GM19023 (cell line): ENCODE results near the gene FAM184B.

Experiments used
- ATAC-seq: cut with Tn5 transposase; IDR thresholded peaks from one replicate; pipeline ENCODE4 v1.9.1; 2021; ENCODE audit warnings: mild to moderate bottlenecking, moderate library complexity; ENCODE audit not compliant: unreplicated experiment

The FAM184B gene

GRCh38 chr4:17646693-17647092 lies 134.7 kb downstream of the FAM184B start:
- no peak for ATAC-seq

GRCh38 chr4:17642398-17642783 lies 139.0 kb downstream of the FAM184B start:
- ATAC-seq = no peak

GRCh38 chr4:17639136-17639535 lies 142.3 kb downstream of the FAM184B start:
- no peak for ATAC-seq

- ATAC-seq = peak; percentile 87
Observed at GRCh38 chr4:17636696-17637622, 144.5 kb downstream of the FAM184B start.

GRCh38 chr4:17636341-17636695 lies 145.1 kb downstream of the FAM184B start:
- ATAC-seq = no peak

- no peak for ATAC-seq
Observed at GRCh38 chr4:17635056-17635455, 146.4 kb downstream of the FAM184B start.

GRCh38 chr4:17633600-17633999 lies 147.8 kb downstream of the FAM184B start:
- no peak for ATAC-seq

GRCh38 chr4:17630228-17630627 lies 151.2 kb downstream of the FAM184B start:
- ATAC-seq = no peak

- ATAC-seq = no peak
Observed at GRCh38 chr4:17624821-17625220, 156.6 kb downstream of the FAM184B start.

GRCh38 chr4:17623451-17624001 lies 157.9 kb downstream of the FAM184B start:
- ATAC-seq = no peak

GRCh38 chr4:17619416-17620105 lies 161.9 kb downstream of the FAM184B start:
- ATAC-seq = no peak

GRCh38 chr4:17618926-17619325 lies 162.5 kb downstream of the FAM184B start:
- no peak for ATAC-seq

- no peak for ATAC-seq
Observed at GRCh38 chr4:17616283-17616682, 165.1 kb downstream of the FAM184B start.

GRCh38 chr4:17614416-17615299 lies 166.8 kb downstream of the FAM184B start, which contains the start of gene MED28:
MED28 (plus strand) TSS chr4:17614641; CDS start chr4:17614655, 14 bp downstream.
- peak; percentile 95 for ATAC-seq

GRCh38 chr4:17613761-17614415 lies 167.5 kb downstream of the FAM184B start:
- peak; percentile 58 for ATAC-seq

- no peak for ATAC-seq
Observed at GRCh38 chr4:17605236-17605635, 176.2 kb downstream of the FAM184B start.

GRCh38 chr4:17599826-17600225 lies 181.6 kb downstream of the FAM184B start:
- no peak for ATAC-seq

- no peak for ATAC-seq
Observed at GRCh38 chr4:17597517-17597916, 183.9 kb downstream of the FAM184B start.

GRCh38 chr4:17595471-17596005 lies 185.9 kb downstream of the FAM184B start:
- peak; percentile 80 for ATAC-seq

- no peak for ATAC-seq
Observed at GRCh38 chr4:17589355-17589754, 192.1 kb downstream of the FAM184B start.
